Spleen (tissue), 11 donors: Measurements from ENCODE around the gene ZNF638. TPM values are rescaled to one million over a fixed set of nuclear protein-coding genes. Genes with fewer than 3 reads are reported as not detected.

Experiments used
- DNase-seq: peaks from one replicate; pipeline ENCODE4 v3.0.0-alpha.2; 2020
- H3K27ac ChIP-seq, 8 donors: fragments of 200-600 bp; sonication (generic) in 7 of 8; 1 replicate in 4 of 8; 2 replicates in 4 of 8; pipeline versions ENCODE4 v1.5.0 to v1.8.0; 2016 to 2021; ENCODE audit warnings: inconsistent platforms in 4 of 8, mild to moderate bottlenecking in 4 of 8, moderate library complexity in 1 of 8
- H3K27me3 ChIP-seq, 7 donors: fragments of 200-600 bp; sonication (generic) in 6 of 7; replicated peaks in 1 of 7; 1 replicate in 4 of 7; 2 replicates in 3 of 7; pipeline versions ENCODE4 v1.5.0 to v1.8.0; 2016 to 2021; ENCODE audit warnings: inconsistent platforms in 3 of 7, mild to moderate bottlenecking in 1 of 7
- H3K36me3 ChIP-seq, 6 donors: fragments of 200-600 bp; sonication (generic) in 5 of 6; 1 replicate in 4 of 6; 2 replicates in 2 of 6; pipeline versions ENCODE4 v1.5.0 to v1.8.0; 2016 to 2021; ENCODE audit warnings: inconsistent platforms in 2 of 6
- H3K4me1 ChIP-seq, 6 donors: fragments of 200-600 bp; sonication (generic) in 5 of 6; 1 replicate in 3 of 6; 2 replicates in 3 of 6; pipeline versions ENCODE4 v1.5.0 to v1.8.0; 2016 to 2021; ENCODE audit warnings: inconsistent platforms in 3 of 6
- H3K4me3 ChIP-seq, 8 donors: fragments of 200-600 bp; sonication (generic) in 7 of 8; 1 replicate in 4 of 8; 2 replicates in 4 of 8; pipeline versions ENCODE4 v1.5.0 to v1.8.0; 2016 to 2021; ENCODE audit warnings: inconsistent platforms in 4 of 8, mild to moderate bottlenecking in 4 of 8, moderate library complexity in 2 of 8
- H3K9me3 ChIP-seq, 8 donors: fragments of 200-600 bp; sonication (generic) in 7 of 8; 1 replicate in 4 of 8; 2 replicates in 4 of 8; pipeline versions ENCODE4 v1.5.0 to v1.8.0; 2016 to 2021; ENCODE audit warnings: inconsistent platforms in 4 of 8
- POLR2A ChIP-seq, 3 donors: fragments of 450-650 bp; IDR thresholded peaks; one replicate each; pipeline ENCODE4 v1.5.1; 2017; ENCODE audit warnings: antibody characterized with exemption in 3 of 3, mild to moderate bottlenecking in 1 of 3
- POLR2AphosphoS5 ChIP-seq, 3 donors: sonication (generic); formaldehyde crosslinking; IDR thresholded peaks; one replicate each; pipeline ENCODE4 v1.5.1; 2017; ENCODE audit warnings: antibody characterized with exemption in 3 of 3
- WGBS, 5 donors: extraction: QIAGEN DNeasy Blood & Tissue Kit in 3 of 5; methylation state at CpG; one replicate each; pipeline versions ENCODE4 v1.1.5 to v1.1.7; 2013 to 2018; 5-methylcytosine and 5-hydroxymethylcytosine counted together
- intact Hi-C: fragments of 100-400 bp; cut with DNase I; formaldehyde crosslinking; loops from one replicate; pipeline ENCODE4 v1.15.0; 2023; ENCODE audit warnings: low total_unique reads
- polyA plus RNA-seq, 3 donors: library from polyadenylated mRNA; stranded (reverse); fragments of 200-250 nt; gene quantifications; one replicate each; pipeline ENCODE4 v1.2.1, GENCODE V29; 2013
- total RNA-seq, 7 donors: library from RNA; depleted of rRNA in 3 of 7; stranded (reverse); fragments of >200 nt in 3 of 7; fragmentation: NEBNext Ultra II Directional in 4 of 7; extraction: Animal tissue kit (Norgen Biotek cat#: 25700) in 4 of 7; gene quantifications; one replicate each; pipeline versions ENCODE4 v1.1.0 to v1.2.1, GENCODE V29; 2016 to 2021
- TF ChIP-seq, protein P1 (sequence below), 11 experiments: fragments of 200-600 bp in 7 of 11; fragments of 450-650 bp in 4 of 11; sonication (generic) in 4 of 11; IDR thresholded peaks in 8 of 11; conservative IDR thresholded peaks in 3 of 11; 1 replicate in 7 of 11; 2 replicates in 4 of 11; pipeline versions ENCODE4 v1.4.0 to v1.8.0; 2016 to 2021; ENCODE audit warnings: antibody characterized with exemption in 11 of 11, inconsistent platforms in 4 of 11, mild to moderate bottlenecking in 1 of 11
- donor health status: healthy with polysubstance abuse.
- donor health status: DM: no; HTN: no; CAD: no; lungs with moderate emphysema.
- donor health status: DM: no; HTN: no; CAD: no.
- donor health status: Bipolar disorder and iron deficiency.
- donor health status: healthy.
- donor health status: DM: no; HTN: no; CAD: no.
- donor health status: DM: yes; HTN: yes; CAD: no.

The ZNF638 gene
- total and polyA plus RNA-seq, 10 donors = 80.7 to 310 (median 158) TPM

DNA sequence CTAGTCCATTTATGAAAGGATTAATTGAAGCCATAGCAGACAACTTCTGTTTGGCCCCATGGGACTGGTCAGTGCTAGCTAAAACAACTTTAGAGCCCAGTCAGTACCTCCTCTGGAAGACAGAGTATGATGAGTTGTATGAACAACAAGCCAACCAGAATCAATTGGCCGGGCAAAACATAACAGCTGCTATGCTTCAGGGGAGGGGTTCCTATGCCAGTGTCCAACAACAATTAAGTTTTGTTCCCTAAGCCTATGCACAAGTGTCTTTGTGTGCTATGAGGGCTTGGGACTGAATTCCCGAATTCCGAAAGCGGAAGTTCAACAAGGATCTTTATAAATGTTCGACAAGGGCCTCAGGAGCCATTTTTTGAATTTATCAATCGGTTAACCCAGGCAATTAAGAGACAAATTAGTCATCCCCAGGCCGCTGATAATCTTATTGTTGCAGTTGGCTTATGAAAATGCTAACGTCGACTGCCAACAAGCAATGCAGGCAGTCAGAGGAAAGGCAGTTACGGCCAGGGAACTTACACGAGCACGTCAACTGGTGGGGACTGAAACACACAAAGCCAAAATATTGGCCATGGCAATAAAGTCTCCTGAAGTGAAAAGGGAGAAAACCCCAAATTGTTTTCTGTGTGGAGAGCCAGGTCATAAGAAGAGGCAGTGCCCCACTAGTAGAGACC lies 57.9 kb downstream of the ZNF638 start:
- intact Hi-C loops = no loop called here
- peaks cover 4 to 100% (median 71%) of the 10 kb centered on the region in 6 donors for H3K36me3 ChIP-seq

DNA sequence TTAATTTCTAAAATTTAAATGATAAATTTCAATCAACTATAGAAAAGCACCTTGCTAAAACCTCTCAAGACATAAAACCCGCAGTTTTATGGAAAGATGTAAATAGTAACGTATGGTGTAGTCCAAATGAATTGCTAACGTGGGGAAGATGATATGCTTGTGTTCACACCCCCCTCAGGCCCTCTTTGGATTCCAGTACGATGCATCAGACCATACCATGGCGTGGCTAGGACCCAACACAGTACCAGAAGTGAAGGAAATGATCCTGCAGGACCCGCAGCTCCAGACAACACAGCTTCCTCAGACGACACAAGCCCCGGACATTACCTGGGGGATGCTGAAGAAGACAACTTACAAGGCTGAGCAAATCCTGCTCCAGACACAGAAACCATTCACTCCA lies 61.6 kb downstream of the ZNF638 start:
- TF ChIP-seq POLR2A (IDR thresholded peaks at IDR 0.05) = no peak
- TF ChIP-seq, protein P1, sequence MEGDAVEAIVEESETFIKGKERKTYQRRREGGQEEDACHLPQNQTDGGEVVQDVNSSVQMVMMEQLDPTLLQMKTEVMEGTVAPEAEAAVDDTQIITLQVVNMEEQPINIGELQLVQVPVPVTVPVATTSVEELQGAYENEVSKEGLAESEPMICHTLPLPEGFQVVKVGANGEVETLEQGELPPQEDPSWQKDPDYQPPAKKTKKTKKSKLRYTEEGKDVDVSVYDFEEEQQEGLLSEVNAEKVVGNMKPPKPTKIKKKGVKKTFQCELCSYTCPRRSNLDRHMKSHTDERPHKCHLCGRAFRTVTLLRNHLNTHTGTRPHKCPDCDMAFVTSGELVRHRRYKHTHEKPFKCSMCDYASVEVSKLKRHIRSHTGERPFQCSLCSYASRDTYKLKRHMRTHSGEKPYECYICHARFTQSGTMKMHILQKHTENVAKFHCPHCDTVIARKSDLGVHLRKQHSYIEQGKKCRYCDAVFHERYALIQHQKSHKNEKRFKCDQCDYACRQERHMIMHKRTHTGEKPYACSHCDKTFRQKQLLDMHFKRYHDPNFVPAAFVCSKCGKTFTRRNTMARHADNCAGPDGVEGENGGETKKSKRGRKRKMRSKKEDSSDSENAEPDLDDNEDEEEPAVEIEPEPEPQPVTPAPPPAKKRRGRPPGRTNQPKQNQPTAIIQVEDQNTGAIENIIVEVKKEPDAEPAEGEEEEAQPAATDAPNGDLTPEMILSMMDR (IDR thresholded peaks at IDR 0.05 in 8 of 11, conservative IDR thresholded peaks at IDR 0.05 in 3 of 11) = no peak
- no peak for TF ChIP-seq POLR2AphosphoS5 (IDR thresholded peaks at IDR 0.05)
- Histone ChIP-seq H3K27me3 (no peaks in the 10 kb centered on the region), H3K4me1 (no peaks in the 10 kb centered on the region), H3K27ac (no peak overlapping the region), H3K9me3 (no peaks in the 10 kb centered on the region), H3K36me3 (peaks cover 4 to 100% (median 75%) of the 10 kb centered on the region in 6 donors), H3K4me3 (no peak overlapping the region)
- WGBS, 5 donors = 93 to 99% (median 96%) methylated on average over 8 of the region's 8 CpGs
- intact Hi-C loops = no loop called here
- no peak for DNase-seq

More for the DNA sequence above, 57.9 kb downstream of the ZNF638 start:
- Histone ChIP-seq H3K4me1 (no peaks in the 10 kb centered on the region), H3K27ac (no peak overlapping the region), H3K27me3 (no peaks in the 10 kb centered on the region), H3K4me3 (no peak overlapping the region), H3K9me3 (no peaks in the 10 kb centered on the region)
- 96 to 98% (median 97%) methylated on average over 12 of the region's 12 CpGs for WGBS, 5 donors
- no peak for DNase-seq
- TF ChIP-seq POLR2AphosphoS5 (IDR thresholded peaks at IDR 0.05) (no peak), POLR2A (IDR thresholded peaks at IDR 0.05) (no peak)
- TF ChIP-seq, protein P1 (IDR thresholded peaks at IDR 0.05 in 8 of 11, conservative IDR thresholded peaks at IDR 0.05 in 3 of 11) = no peak

DNA sequence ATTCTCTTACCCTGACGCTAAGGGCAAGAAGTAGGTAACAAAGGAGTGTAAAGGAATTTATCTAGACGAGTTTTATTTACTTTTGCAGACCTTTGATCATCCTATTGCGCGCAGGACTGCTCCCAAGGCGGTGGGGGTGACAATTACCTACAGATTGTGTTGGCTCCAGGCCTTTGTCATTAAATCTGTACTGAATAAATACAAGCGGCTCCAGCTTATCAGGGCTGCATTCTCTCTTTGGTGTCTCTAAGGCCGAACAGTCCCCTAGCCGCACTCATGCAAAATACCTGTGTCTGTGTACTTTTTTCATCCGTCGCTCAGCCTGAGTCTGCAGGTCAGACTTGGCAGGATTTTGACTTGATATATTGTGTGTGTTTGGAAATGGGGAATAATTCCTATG lies 63.9 kb downstream of the ZNF638 start:
- WGBS, 5 donors = 94 to 98% (median 97%) methylated on average over 10 of the region's 10 CpGs
- no peak overlapping the region for H3K4me3 ChIP-seq

DNA sequence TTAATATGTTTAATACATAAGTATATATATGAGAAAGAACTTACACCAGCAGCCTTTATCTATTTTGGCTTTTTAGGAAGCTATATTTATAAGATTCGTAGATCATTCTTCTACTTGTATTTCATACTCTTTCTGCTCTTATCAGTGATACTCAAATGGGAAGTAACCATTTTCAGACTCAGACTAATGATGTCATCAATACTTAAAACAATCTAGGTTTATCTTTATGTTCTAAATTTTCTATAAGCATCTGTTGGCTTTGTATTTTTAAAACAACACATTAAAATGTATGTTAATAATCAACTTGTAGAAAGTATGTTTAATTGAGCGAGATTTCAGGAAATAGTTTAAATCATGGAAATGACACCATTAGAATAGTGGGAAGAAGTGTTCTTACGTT lies 70.8 kb downstream of the ZNF638 start:
- TF ChIP-seq POLR2AphosphoS5 (IDR thresholded peaks at IDR 0.05) (no peak), POLR2A (IDR thresholded peaks at IDR 0.05) (no peak)
- TF ChIP-seq, protein P1 (IDR thresholded peaks at IDR 0.05 in 8 of 11, conservative IDR thresholded peaks at IDR 0.05 in 3 of 11) = no peak
- Histone ChIP-seq H3K9me3 (no peaks in the 10 kb centered on the region), H3K4me1 (no peaks in the 10 kb centered on the region), H3K36me3 (peaks cover 5 to 100% (median 81%) of the 10 kb centered on the region in 6 donors), H3K4me3 (no peak overlapping the region), H3K27me3 (no peaks in the 10 kb centered on the region), H3K27ac (no peak overlapping the region)
- WGBS, 5 donors = 91 to 96% (median 94%) methylated on average over 3 of the region's 3 CpGs
- intact Hi-C loops = no loop called here
- no peak for DNase-seq

More for the DNA sequence above, 63.9 kb downstream of the ZNF638 start:
- Histone ChIP-seq H3K27ac (no peak overlapping the region), H3K36me3 (peaks cover 0 to 100% (median 69%) of the 10 kb centered on the region in 6 donors), H3K9me3 (no peaks in the 10 kb centered on the region), H3K27me3 (no peaks in the 10 kb centered on the region), H3K4me1 (no peaks in the 10 kb centered on the region)
- intact Hi-C loops = no loop called here
- DNase-seq = no peak
- no peak for TF ChIP-seq POLR2A (IDR thresholded peaks at IDR 0.05)
- TF ChIP-seq POLR2AphosphoS5 (IDR thresholded peaks at IDR 0.05) = no peak
- TF ChIP-seq, protein P1 (IDR thresholded peaks at IDR 0.05 in 8 of 11, conservative IDR thresholded peaks at IDR 0.05 in 3 of 11) = no peak
